Tibial nerve (tissue), 4 donors: Measurements from ENCODE around the gene SECTM1. TPM values are rescaled to one million over a fixed set of nuclear protein-coding genes. Genes with fewer than 3 reads are reported as not detected.
"Not testable (repeated sequence)": the region's sequence is repeated elsewhere in the genome, so short reads cannot be mapped to it uniquely, and the experiment has no call there.

Source experiments
- DNase-seq, 2 donors: peaks; one replicate each; pipeline ENCODE4 v3.0.0-alpha.2; 2019; ENCODE audit warnings: low spot score in 2 of 2
- H3K27ac ChIP-seq, 4 donors: fragments of 200-600 bp; sonication (generic) in 3 of 4; one replicate each; pipeline ENCODE4 v1.5.1; 2017 to 2019; ENCODE audit warnings: mild to moderate bottlenecking in 1 of 4
- H3K27me3 ChIP-seq, 2 donors: fragments of 200-600 bp; sonication (generic) in 1 of 2; one replicate each; pipeline versions ENCODE4 v1.5.1 to v1.6.0; 2017 to 2019
- H3K36me3 ChIP-seq, 3 donors: fragments of 200-600 bp; sonication (generic); one replicate each; pipeline ENCODE4 v1.5.1; 2018 to 2019
- H3K4me1 ChIP-seq, 4 donors: fragments of 200-600 bp; sonication (generic) in 3 of 4; one replicate each; pipeline ENCODE4 v1.5.1; 2017 to 2019
- H3K4me3 ChIP-seq, 4 donors: fragments of 200-600 bp; sonication (generic) in 3 of 4; one replicate each; pipeline ENCODE4 v1.5.1; 2017 to 2019; ENCODE audit warnings: mild to moderate bottlenecking in 1 of 4, moderate library complexity in 1 of 4
- H3K9me3 ChIP-seq, 4 donors: fragments of 200-600 bp; sonication (generic) in 3 of 4; one replicate each; pipeline ENCODE4 v1.5.1; 2017 to 2019
- CTCF ChIP-seq, 5 experiments: fragments of 200-600 bp in 3 of 5; fragments of 450-650 bp in 2 of 5; sonication (generic) in 3 of 5; IDR thresholded peaks; one replicate each; pipeline ENCODE4 v1.5.1; 2016 to 2019; ENCODE audit warnings: antibody characterized with exemption in 5 of 5, mild to moderate bottlenecking in 3 of 5, moderate library complexity in 2 of 5
- EP300 ChIP-seq, 2 donors: sonication (generic); formaldehyde crosslinking; IDR thresholded peaks; one replicate each; pipeline ENCODE4 v1.6.1; 2017; ENCODE audit warnings: antibody characterized with exemption in 2 of 2, mild to moderate bottlenecking in 1 of 2
- POLR2A ChIP-seq, 2 donors: fragments of 450-650 bp; IDR thresholded peaks; one replicate each; pipeline ENCODE4 v1.6.1; 2017; ENCODE audit warnings: antibody characterized with exemption in 2 of 2, mild to moderate bottlenecking in 2 of 2, moderate library complexity in 2 of 2
- WGBS, 2 donors: methylation state at CpG; one replicate each; pipeline ENCODE4 v1.1.5; 2018; 5-methylcytosine and 5-hydroxymethylcytosine counted together
- total RNA-seq, 4 donors: library from RNA; depleted of rRNA; stranded (reverse); fragments of >200 nt; gene quantifications; one replicate each; pipeline ENCODE4 v1.1.0, GENCODE V29; 2016

SECTM1 gene
- total RNA-seq, 4 donors from 2014 or later = 6.9 to 12.6 (median 11.3) TPM

GRCh38 chr17:82348866-82349265 is 15.3 kb upstream of the SECTM1 start:
- no peak for TF ChIP-seq POLR2A (IDR thresholded peaks at IDR 0.05)
- TF ChIP-seq CTCF (IDR thresholded peaks at IDR 0.05) = no peak
- no peak for TF ChIP-seq EP300 (IDR thresholded peaks at IDR 0.05)
- Histone ChIP-seq H3K27ac (no peak overlapping the region), H3K36me3 (no peaks in the 10 kb centered on the region), H3K4me3 (no peak overlapping the region), H3K4me1 (peaks cover 0 to 21% (median 4%) of the 10 kb centered on the region in 4 donors), H3K9me3 (no peaks in the 10 kb centered on the region), H3K27me3 (peaks cover 0 to 16% of the 10 kb centered on the region in 2 donors)
- 43 to 52% methylated on average over 11 of the region's 11 CpGs for WGBS, 2 donors
- no peak for DNase-seq

- DNase-seq = no peak
- Histone ChIP-seq H3K4me3 (no peak overlapping the region), H3K36me3 (no peaks in the 10 kb centered on the region), H3K9me3 (no peaks in the 10 kb centered on the region), H3K27me3 (peaks cover 0 to 16% of the 10 kb centered on the region in 2 donors), H3K4me1 (peaks cover 0 to 21% (median 4%) of the 10 kb centered on the region in 4 donors), H3K27ac (no peak overlapping the region)
- no peak for TF ChIP-seq CTCF (IDR thresholded peaks at IDR 0.05)
- TF ChIP-seq EP300 (IDR thresholded peaks at IDR 0.05) = no peak
- TF ChIP-seq POLR2A (IDR thresholded peaks at IDR 0.05) = no peak
- 49 to 53% methylated on average over 9 of the region's 9 CpGs for WGBS, 2 donors
Measured at GRCh38 chr17:82348434-82348833, 14.9 kb upstream of the SECTM1 start.

- H3K4me1 ChIP-seq = peaks cover 0 to 21% (median 4%) of the 10 kb centered on the region in 4 donors
- not testable (repeated sequence) for H3K27ac ChIP-seq, H3K9me3 ChIP-seq
Measured at GRCh38 chr17:82347994-82348393, 14.4 kb upstream of the SECTM1 start.

GRCh38 chr17:82346342-82347300 is 13.1 kb upstream of the SECTM1 start:
- H3K27me3 ChIP-seq = peaks cover 0 to 16% of the 10 kb centered on the region in 2 donors
- WGBS, 2 donors = 66% methylated on average over 27 to 28 of the region's 28 CpGs
- H3K9me3 ChIP-seq = no peaks in the 10 kb centered on the region

More at GRCh38 chr17:82347994-82348393, 14.4 kb upstream of the SECTM1 start:
- 82 to 83% methylated on average over 9 to 11 of the region's 11 CpGs for WGBS, 2 donors
- peaks cover 0 to 16% of the 10 kb centered on the region in 2 donors for H3K27me3 ChIP-seq
- not testable (repeated sequence) for H3K4me3 ChIP-seq, H3K36me3 ChIP-seq, DNase-seq

More at GRCh38 chr17:82346342-82347300, 13.1 kb upstream of the SECTM1 start:
- Histone ChIP-seq H3K4me1 (peaks cover 0 to 15% (median 1%) of the 10 kb centered on the region in 4 donors), H3K4me3 (no peak overlapping the region), H3K36me3 (no peaks in the 10 kb centered on the region), H3K27ac (no peak overlapping the region)
- TF ChIP-seq EP300 (IDR thresholded peaks at IDR 0.05) = no peak
- TF ChIP-seq POLR2A (IDR thresholded peaks at IDR 0.05) = no peak
- TF ChIP-seq CTCF (IDR thresholded peaks at IDR 0.05) = no peak
- DNase-seq = no peak
